ENCODE data around the gene BTBD7.

DNA sequence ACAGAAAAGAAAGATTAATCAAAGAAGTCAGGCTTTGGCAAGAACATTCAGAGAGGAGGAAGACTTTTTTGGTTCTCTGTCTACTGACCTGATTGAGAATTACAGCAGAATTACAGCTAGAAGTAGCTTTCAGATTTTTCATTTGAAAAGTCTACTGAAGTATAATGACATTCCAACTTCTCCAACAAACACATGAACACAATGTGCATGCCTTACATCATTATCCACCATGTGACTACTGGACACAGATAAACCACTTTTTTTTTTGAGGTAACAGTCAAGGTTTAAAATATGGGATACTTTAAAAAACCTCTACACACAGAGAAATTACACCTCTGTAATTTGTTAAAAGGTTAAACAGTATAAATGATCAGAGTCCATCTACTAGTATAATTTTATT is 12.3 kb downstream of the BTBD7 start:
- TF ChIP-seq, protein P1, sequence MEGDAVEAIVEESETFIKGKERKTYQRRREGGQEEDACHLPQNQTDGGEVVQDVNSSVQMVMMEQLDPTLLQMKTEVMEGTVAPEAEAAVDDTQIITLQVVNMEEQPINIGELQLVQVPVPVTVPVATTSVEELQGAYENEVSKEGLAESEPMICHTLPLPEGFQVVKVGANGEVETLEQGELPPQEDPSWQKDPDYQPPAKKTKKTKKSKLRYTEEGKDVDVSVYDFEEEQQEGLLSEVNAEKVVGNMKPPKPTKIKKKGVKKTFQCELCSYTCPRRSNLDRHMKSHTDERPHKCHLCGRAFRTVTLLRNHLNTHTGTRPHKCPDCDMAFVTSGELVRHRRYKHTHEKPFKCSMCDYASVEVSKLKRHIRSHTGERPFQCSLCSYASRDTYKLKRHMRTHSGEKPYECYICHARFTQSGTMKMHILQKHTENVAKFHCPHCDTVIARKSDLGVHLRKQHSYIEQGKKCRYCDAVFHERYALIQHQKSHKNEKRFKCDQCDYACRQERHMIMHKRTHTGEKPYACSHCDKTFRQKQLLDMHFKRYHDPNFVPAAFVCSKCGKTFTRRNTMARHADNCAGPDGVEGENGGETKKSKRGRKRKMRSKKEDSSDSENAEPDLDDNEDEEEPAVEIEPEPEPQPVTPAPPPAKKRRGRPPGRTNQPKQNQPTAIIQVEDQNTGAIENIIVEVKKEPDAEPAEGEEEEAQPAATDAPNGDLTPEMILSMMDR (IDR thresholded peaks at IDR 0.05) = no peak
- no peak for TF ChIP-seq POLR2A (IDR thresholded peaks at IDR 0.05)

All from vagina (tissue), 2 donors.